CD4-positive, alpha-beta T cell treated with Interleukin-10 for 1 hour (primary cell): ENCODE data around the gene RBFOX1.

Experiments used
- DNase-seq: peaks from one replicate; pipeline ENCODE4 v3.0.0-alpha.2; 2020

Gene RBFOX1

GRCh38 chr16:7545251-7545650, 212.6 kb downstream of the RBFOX1 start:
- no peak for DNase-seq

- DNase-seq, result no peak
Observed at GRCh38 chr16:7546948-7547347, 214.3 kb downstream of the RBFOX1 start.

DNA sequence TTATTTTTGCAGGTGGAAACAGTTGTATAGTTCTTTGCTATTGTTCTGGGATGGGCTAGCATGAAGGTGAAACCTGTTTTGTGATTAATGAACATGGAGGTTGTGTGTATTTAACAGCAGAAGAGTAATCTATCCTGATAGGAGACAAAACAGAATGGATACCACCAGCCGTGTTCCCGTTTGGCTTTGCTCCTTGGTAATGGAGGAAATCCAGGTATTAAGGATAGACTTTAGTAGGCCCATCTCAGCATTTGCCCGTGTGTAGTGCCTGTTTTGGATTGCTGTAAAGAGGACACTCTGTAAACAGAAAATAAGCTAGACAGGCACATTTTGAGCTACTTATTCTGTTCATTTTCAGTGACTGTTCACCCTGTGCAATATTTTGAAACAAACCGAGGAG, 215.1 kb downstream of the RBFOX1 start:
- DNase-seq, result no peak

GRCh38 chr16:7548796-7549318, 216.2 kb downstream of the RBFOX1 start:
- no peak for DNase-seq

- DNase-seq, result no peak
Observed at GRCh38 chr16:7550096-7550495, 217.5 kb downstream of the RBFOX1 start.

GRCh38 chr16:7555459-7555858, 222.8 kb downstream of the RBFOX1 start:
- no peak for DNase-seq

GRCh38 chr16:7561908-7562405, 229.3 kb downstream of the RBFOX1 start:
- DNase-seq, result no peak

- no peak for DNase-seq
Observed at GRCh38 chr16:7566360-7566759, 233.7 kb downstream of the RBFOX1 start.

GRCh38 chr16:7571366-7571765, 238.7 kb downstream of the RBFOX1 start:
- DNase-seq, result no peak

GRCh38 chr16:7577588-7577987, 244.9 kb downstream of the RBFOX1 start:
- DNase-seq, result no peak

GRCh38 chr16:7579454-7579853, 246.8 kb downstream of the RBFOX1 start:
- DNase-seq, result no peak

GRCh38 chr16:7581175-7581574, 248.5 kb downstream of the RBFOX1 start:
- DNase-seq, result no peak

DNA sequence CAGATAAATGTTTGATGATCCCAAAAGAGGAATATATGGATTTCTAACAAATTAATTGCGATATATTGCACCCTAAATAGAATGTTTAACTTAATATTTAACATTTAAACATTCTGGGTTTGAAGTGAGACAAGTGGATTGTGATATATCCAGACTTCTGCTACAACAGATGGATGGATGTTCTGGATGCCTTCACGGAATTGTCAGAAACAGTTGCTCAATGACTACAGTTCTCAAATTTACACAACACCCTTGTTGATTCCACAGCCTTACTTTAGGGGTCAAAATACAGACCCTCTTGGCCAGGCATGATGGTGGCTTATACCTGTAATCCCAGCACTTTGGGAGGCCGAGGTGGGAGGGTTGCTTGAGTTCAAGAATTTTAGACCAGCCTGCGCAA, 250.8 kb downstream of the RBFOX1 start:
- no peak for DNase-seq

DNA sequence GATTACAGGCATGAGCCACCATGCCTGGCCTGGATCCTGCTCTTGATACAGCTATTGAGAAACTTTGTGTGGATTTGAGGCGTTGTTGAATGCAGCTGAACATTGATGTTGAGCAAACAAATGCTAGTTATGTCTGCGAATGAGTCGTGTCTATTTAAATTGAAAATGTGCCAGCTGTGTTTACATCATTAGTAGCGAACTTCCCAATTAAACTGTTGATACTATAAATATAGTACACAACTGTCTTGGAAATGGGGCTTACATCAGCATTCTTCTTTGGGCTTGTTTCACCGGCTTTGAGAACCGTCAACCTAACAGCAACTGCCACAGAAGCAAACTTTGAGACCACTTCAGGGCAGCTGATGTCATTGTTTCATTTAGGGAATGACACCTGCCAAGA, 251.9 kb downstream of the RBFOX1 start:
- DNase-seq, result no peak

DNA sequence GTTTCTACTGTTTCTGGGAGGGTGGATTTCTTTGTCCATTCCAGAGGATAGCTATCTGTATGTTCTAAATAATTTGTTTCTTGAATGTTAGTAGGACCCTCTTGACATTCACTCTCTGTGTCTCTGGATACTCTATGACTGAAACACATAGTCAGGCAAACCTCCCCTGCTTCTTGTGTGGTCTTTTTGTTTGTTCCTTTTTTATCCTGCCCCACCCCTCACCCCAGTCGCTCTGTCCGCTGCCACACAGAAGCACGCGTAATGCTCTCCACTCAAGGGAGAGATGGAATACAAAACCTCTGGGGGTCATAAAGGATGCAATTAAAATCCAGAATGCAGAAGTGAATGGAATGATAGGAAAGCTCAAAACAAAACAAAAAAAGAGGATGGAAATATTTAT, 253.1 kb downstream of the RBFOX1 start:
- DNase-seq, result no peak

DNA sequence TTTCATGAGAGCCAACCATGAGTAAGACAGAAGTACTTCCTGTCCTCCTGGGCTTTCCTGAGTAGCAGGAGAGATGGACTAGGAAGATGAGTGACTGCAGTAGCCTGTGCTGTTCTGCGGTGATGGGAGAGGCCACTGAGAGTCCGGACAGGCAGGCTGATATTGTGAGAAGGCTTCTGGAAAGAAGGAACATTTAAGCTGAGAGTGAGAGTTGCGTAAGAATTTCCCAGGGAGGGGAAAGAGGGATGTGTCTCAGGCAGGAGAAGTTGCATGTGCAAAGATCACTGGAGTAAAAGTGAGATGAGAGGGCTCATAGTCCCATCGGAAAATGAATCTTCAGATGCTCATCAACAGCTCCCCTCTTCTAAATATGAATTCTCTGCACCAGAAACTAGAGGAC, 258.3 kb downstream of the RBFOX1 start:
- no peak for DNase-seq

GRCh38 chr16:7596308-7596707, 263.7 kb downstream of the RBFOX1 start:
- DNase-seq, result no peak

GRCh38 chr16:7597677-7598076, 265.0 kb downstream of the RBFOX1 start:
- no peak for DNase-seq

- DNase-seq, result no peak
Observed at GRCh38 chr16:7601100-7601499, 268.5 kb downstream of the RBFOX1 start.

- no peak for DNase-seq
Observed at GRCh38 chr16:7602291-7602950, 269.8 kb downstream of the RBFOX1 start.

GRCh38 chr16:7605812-7606211, 273.2 kb downstream of the RBFOX1 start:
- DNase-seq, result no peak

- no peak for DNase-seq
Observed at GRCh38 chr16:7612671-7613070, 280.0 kb downstream of the RBFOX1 start.

DNA sequence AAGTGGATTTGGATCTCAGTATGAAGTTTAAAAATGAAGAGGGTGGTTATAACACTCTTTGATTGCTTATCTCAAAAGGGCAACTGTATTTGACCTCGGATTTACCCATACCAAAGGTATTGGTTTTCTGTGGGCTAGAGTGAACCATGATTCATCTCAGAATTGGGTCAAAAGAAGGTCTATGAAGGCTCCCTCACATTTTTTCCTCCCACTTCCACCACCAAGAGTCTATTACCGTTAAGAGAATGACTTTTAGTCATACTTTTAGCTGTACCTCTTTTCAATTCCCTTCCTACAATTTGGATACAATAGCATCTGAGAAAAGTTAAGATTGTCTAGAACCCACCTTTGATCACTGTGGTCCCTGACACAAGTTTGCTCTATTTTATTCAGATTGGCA, 280.9 kb downstream of the RBFOX1 start:
- DNase-seq, result no peak

- no peak for DNase-seq
Observed at GRCh38 chr16:7614021-7614795, 281.6 kb downstream of the RBFOX1 start.
